Panc1 (cell line): ENCODE data around the gene ST3GAL6. TPM values are rescaled to one million over a fixed set of nuclear protein-coding genes. Genes with fewer than 3 reads are reported as not detected.

Experiments
- ATAC-seq: fragments of 200-7000 bp; cut with Tn5 transposase; 2 replicates; pipeline ENCODE4 v1.9.1; 2020; ENCODE audit warnings: mild to moderate bottlenecking, moderate library complexity
- BruUV-seq: library from RNA; stranded (reverse); fragments of 400-500 nt; replicated peaks from 2 replicates; lab custom pipeline; 2021; lab: Mats Ljungman, UMichigan
- CTCF ChIA-PET: fragments of 300-600 bp; sonication (Branson Sonifier 250); formaldehyde crosslinking; loops from one replicate; lab custom pipeline; 2022; ENCODE audit warnings: antibody characterized with exemption; lab: Charles Lee
- POLR2A ChIA-PET: fragments of 300-600 bp; sonication (Branson Sonifier 250); formaldehyde crosslinking; loops from one replicate; lab custom pipeline; 2022; ENCODE audit warnings: antibody characterized with exemption; lab: Charles Lee
- DNase-seq: peaks from one replicate; pipeline ENCODE4 v3.0.0-alpha.2; 2010; ENCODE audit warnings: low read depth, low spot score
- H3K27ac ChIP-seq: 2 replicates; pipeline ENCODE4 v1.5.1; 2011; ENCODE audit warnings: mild to moderate bottlenecking, low read length, inconsistent platforms
- H3K27me3 ChIP-seq: fragments of 200-500 bp; sonication (Bioruptor generic); 2 replicates; pipeline ENCODE4 v1.6.0; 2014; ENCODE audit warnings: low read length, inconsistent platforms; ENCODE audit not compliant: control insufficient read depth, insufficient read depth
- H3K36me3 ChIP-seq: fragments of 200-500 bp; sonication (Bioruptor generic); 2 replicates; pipeline ENCODE4 v1.5.1; 2014; ENCODE audit warnings: inconsistent platforms, mild to moderate bottlenecking, low read length, moderate library complexity; ENCODE audit not compliant: control insufficient read depth, insufficient read depth
- H3K4me1 ChIP-seq: 2 replicates; pipeline ENCODE4 v1.5.1; 2011; ENCODE audit warnings: inconsistent platforms, mild to moderate bottlenecking, low read length, moderate library complexity; ENCODE audit not compliant: control insufficient read depth, insufficient read depth
- H3K4me3 ChIP-seq, 2 experiments: 2 replicates each; pipeline ENCODE4 v1.5.1; 2011 to 2012; ENCODE audit warnings: low read depth in 2 of 2, low read length in 2 of 2, mild to moderate bottlenecking in 2 of 2, inconsistent platforms in 1 of 2, moderate library complexity in 1 of 2
- H3K9me3 ChIP-seq: fragments of 200-500 bp; sonication (Bioruptor generic); 2 replicates; pipeline ENCODE4 v1.5.1; 2014; ENCODE audit warnings: low read depth, mild to moderate bottlenecking, inconsistent platforms, low read length, moderate library complexity; ENCODE audit not compliant: control insufficient read depth, insufficient read depth
- POLR2AphosphoS5 ChIP-seq: IDR thresholded peaks from 2 replicates; pipeline ENCODE4 v1.6.1; 2012; ENCODE audit warnings: mild to moderate bottlenecking, low read depth, low read length, moderate library complexity
- REST ChIP-seq, 2 experiments: IDR thresholded peaks; 2 replicates each; pipeline ENCODE4 v1.6.1; 2011 to 2012; ENCODE audit warnings: low read depth in 2 of 2, control low read depth in 1 of 2, low read length in 1 of 2, mild to moderate bottlenecking in 1 of 2, moderate library complexity in 1 of 2; ENCODE audit not compliant: insufficient read depth in 1 of 2
- SIN3A ChIP-seq: IDR thresholded peaks from 2 replicates; pipeline ENCODE4 v1.6.1; 2012; ENCODE audit warnings: low read depth, mild to moderate bottlenecking, low read length, moderate library complexity, borderline replicate concordance; ENCODE audit not compliant: insufficient read depth
- TCF7L2 ChIP-seq: IDR thresholded peaks from 2 replicates; pipeline ENCODE4 v1.6.1; 2011; ENCODE audit warnings: mild to moderate bottlenecking, low read depth, low read length, inconsistent platforms
- in situ Hi-C: cut with HindIII; loops from 2 replicates; pipeline ENCODE4 v1.10.0; 2016; ENCODE audit warnings: low sequenced_read_pairs, low pct_unique_long_range_greater_than_20kb
- intact Hi-C: fragments of 100-400 bp; cut with micrococcal nuclease; formaldehyde crosslinking; loops from one replicate; pipeline ENCODE4 v1.10.0; 2022; ENCODE audit not compliant: unreplicated experiment
- total RNA-seq: library from RNA; stranded (reverse); gene quantifications from one replicate; pipeline ENCODE4 v1.2.1, GENCODE V29; 2021; ENCODE audit not compliant: unreplicated experiment
- TF ChIP-seq, protein P1 (sequence below): fragments of 450-650 bp; IDR thresholded peaks from 2 replicates; pipeline ENCODE4 v1.5.1; 2017; ENCODE audit warnings: mild to moderate bottlenecking

The ST3GAL6 gene
- total RNA-seq, 1 experiment from 2014 or later: 0.15 TPM

GRCh38 chr3:98761643-98762229 lies 1.4 kb upstream of the ST3GAL6 start:
- no peak overlapping the region for H3K4me3 ChIP-seq
- intact Hi-C loops (no loop called here), in situ Hi-C loops (no loop called here)
- ATAC-seq (no peak), DNase-seq (no peak)
- no peak overlapping the region for H3K27ac ChIP-seq
- ChIA-PET POLR2A (no interaction called here), CTCF (interaction anchor here (0.7 kb wide), 1 partner anchor 1020 kb away, joined by 4 read pairs; no protein-coding TSS in a partner anchor)
- H3K27me3 ChIP-seq: peaks cover 10% of the 10 kb centered on the region; the same call in 1 of the 2 replicates
- H3K9me3 ChIP-seq: no peaks in the 10 kb centered on the region
- no TSS peak for BruUV-seq
- TF ChIP-seq SIN3A: no peak
- no peaks in the 10 kb centered on the region for H3K4me1 ChIP-seq
- no peaks in the 10 kb centered on the region for H3K36me3 ChIP-seq

DNA sequence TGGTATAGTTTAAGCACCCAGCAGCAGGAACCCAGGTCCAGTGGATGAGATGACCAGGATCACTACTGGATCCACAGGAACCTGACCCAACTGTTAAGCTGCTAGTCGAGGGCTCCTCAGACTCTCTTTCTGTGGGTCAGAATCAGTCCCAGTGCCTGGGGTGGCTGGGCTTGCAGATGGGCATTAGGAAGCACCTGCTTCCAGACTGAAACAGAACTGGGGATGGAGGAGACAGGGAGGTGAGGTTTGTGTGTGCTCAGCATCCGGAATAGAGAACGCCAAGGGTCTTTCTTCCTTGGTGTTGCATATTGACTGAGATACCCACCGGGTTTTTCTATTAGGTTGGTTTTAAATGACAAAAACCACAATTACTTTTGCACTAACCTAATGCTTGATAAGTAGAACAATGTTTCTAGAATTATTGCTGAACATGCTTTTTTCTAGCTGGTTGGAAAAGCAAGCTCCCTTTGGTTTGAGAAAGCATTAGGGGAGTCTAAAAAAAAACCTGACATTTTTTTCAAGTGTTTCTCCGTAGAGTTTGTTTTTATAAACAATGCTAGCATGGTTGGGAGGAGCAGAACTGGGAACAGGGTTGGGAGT lies 779 bp downstream of the ST3GAL6 start:
- ATAC-seq (no peak), DNase-seq (no peak)
- no peaks in the 10 kb centered on the region for H3K4me1 ChIP-seq
- BruUV-seq: no TSS peak
- ChIA-PET POLR2A (no interaction called here), CTCF (no interaction called here)
- intact Hi-C loops (no loop called here), in situ Hi-C loops (no loop called here)
- TF ChIP-seq, protein P1, sequence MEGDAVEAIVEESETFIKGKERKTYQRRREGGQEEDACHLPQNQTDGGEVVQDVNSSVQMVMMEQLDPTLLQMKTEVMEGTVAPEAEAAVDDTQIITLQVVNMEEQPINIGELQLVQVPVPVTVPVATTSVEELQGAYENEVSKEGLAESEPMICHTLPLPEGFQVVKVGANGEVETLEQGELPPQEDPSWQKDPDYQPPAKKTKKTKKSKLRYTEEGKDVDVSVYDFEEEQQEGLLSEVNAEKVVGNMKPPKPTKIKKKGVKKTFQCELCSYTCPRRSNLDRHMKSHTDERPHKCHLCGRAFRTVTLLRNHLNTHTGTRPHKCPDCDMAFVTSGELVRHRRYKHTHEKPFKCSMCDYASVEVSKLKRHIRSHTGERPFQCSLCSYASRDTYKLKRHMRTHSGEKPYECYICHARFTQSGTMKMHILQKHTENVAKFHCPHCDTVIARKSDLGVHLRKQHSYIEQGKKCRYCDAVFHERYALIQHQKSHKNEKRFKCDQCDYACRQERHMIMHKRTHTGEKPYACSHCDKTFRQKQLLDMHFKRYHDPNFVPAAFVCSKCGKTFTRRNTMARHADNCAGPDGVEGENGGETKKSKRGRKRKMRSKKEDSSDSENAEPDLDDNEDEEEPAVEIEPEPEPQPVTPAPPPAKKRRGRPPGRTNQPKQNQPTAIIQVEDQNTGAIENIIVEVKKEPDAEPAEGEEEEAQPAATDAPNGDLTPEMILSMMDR: no peak
- TF ChIP-seq POLR2AphosphoS5: no peak
- TF ChIP-seq REST (IDR thresholded peaks at IDR 0.05; ENCODE audit: insufficient read depth in 1 of 2, low read depth in 2 of 2, low read length in 1 of 2): no peak
- H3K27ac ChIP-seq: no peak overlapping the region
- H3K36me3 ChIP-seq: no peaks in the 10 kb centered on the region
- no peaks in the 10 kb centered on the region for H3K9me3 ChIP-seq
- no peak overlapping the region for H3K4me3 ChIP-seq
- peaks cover 10% of the 10 kb centered on the region; the same call in 1 of the 2 replicates for H3K27me3 ChIP-seq

- in situ Hi-C loops: no loop called here
- Histone ChIP-seq H3K36me3 (no peaks in the 10 kb centered on the region), H3K27ac (no peak overlapping the region), H3K9me3 (no peaks in the 10 kb centered on the region), H3K4me1 (no peaks in the 10 kb centered on the region), H3K4me3 (no peak overlapping the region), H3K27me3 (peaks cover 14% of the 10 kb centered on the region; the same call in 1 of the 2 replicates)
- DNase-seq (no peak), ATAC-seq (no peak)
- CTCF ChIA-PET: no interaction called here
- intact Hi-C loops: no loop called here
- POLR2A ChIA-PET: no interaction called here
- TF ChIP-seq, protein P1: no peak
- TF ChIP-seq TCF7L2 (no peak), POLR2AphosphoS5 (no peak), SIN3A (no peak), REST (IDR thresholded peaks at IDR 0.05; ENCODE audit: insufficient read depth in 1 of 2, low read depth in 2 of 2, low read length in 1 of 2) (no peak)
- BruUV-seq: no TSS peak
Observed at GRCh38 chr3:98764472-98764884, 1.3 kb downstream of the ST3GAL6 start.
